Measurements from ENCODE around the gene NTPCR.
A peak's percentile ranks its signal among the peaks of the same experiment; 100 is the strongest.
"Not testable (repeated sequence)": the region's sequence is repeated elsewhere in the genome, so short reads cannot be mapped to it uniquely, and the experiment has no call there.

Gene NTPCR

GRCh38 chr1:232950197-232951176 is at the start of gene NTPCR:
Gene NTPCR (plus strand): TSS chr1:232950611. CDS start chr1:232950711, 100 bp downstream.
- peak; percentile 96 for DNase-seq

DNA sequence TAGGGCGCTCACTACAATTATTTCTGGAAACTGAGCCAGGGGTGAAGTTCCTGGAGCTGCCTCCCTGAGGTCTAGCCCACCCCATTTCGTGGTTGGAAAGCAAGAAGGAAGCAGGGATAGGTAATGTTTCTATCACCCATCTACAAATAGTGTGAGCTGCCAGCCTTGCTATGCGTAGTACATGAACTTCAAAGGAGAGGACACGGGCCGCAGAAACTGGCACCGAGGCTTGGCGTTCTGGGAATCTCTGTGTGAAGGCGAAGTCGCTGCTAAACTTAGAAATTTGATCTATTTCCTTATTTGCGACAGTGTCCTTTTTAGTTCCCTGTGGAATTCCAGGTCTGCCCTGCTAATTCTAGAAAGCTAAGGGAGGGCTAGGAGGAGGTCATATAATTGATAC is 49.6 kb upstream of the NTPCR start:
- no peak for DNase-seq

- peak; percentile 64 for DNase-seq
Measured at GRCh38 chr1:232901255-232901654, 49.2 kb upstream of the NTPCR start.

DNA sequence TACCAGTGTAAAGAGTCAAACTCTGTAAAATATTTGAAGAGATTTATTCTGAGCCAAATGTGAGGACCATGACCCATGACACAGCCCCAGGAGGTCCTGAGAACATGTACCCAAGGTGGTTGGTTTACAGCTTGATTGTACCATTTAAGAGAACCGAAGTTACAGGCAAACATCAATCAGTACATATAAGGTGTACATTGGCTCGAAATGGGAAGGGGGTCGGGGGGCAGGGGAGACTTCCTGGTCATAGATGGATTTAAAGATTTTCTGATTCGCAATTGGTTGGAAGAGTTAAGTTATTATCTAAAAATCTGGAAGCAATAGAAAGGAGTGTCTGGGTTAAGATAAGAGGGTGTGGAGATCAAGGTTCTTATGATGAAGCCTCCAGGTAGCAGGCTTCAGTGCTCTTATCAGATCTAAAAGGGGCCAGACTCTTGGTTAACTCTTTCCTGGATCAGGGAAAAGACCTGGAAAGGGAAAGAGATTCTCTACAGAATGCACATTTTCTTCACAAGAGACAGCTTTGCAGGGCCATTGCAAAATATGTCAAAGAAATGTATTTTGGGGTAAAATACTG is 47.5 kb upstream of the NTPCR start:
- no peak for DNase-seq

- DNase-seq: no peak
Measured at GRCh38 chr1:232904131-232904530, 46.3 kb upstream of the NTPCR start.

DNA sequence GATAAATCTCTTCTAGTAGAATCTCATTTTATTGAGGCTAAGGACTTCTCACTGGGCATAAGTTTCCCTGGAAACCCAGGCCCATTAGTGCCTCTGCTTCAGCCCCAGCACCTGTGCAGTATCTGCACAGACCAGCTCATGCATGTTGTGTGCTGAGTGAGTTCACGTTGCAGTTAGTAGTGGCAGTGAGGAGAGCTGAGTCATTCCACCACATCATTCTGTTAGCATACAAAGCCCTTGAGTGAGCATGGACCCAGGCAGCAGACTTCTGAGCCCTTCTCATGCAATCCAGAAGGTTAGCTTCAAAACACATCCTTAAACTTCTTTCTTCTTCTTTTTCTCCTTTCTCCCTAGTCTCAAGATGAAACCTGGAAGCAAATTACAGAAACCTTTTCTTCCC is 45.8 kb upstream of the NTPCR start:
- no peak for DNase-seq

- no peak for DNase-seq
Measured at GRCh38 chr1:232905331-232906034, 44.9 kb upstream of the NTPCR start.

DNA sequence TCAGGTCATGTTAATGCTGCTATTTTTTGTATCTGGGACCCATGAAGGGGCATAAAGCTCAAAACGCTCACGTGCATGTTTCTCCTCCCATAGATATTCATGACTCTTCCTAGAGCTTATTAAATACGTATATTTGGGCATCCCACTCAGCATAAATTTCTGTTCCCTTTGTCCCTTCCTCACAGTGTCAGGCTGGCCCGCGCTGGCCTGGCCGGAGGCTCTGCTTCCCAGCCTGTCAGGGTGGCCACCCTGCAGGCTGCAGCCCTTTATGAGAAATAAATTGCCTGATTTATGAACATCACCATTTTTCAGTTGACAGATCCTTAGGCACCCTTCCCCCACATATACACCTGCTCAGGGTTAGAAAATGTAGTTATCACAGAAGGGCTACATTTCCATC is 44.0 kb upstream of the NTPCR start:
- DNase-seq: no peak

- DNase-seq: no peak
Measured at GRCh38 chr1:232908831-232909230, 41.6 kb upstream of the NTPCR start.

DNA sequence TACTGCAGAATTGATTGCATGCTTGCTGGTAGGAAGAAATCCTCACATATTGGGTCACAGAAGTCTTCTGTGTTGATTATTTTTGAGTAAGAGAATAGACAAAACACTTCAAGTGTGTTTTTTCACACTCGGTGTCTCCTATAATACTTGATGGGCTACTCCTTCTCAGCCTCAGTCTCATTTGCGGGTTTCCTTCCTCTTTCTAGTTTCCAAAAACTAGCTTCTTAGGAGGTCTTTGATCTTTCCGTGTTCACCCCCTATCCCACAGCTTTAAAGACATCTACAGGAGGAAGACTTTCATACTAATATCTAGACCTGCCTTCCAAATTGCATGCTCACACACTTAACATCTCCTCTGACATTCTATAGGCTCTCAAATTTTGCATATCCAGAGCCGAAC is 40.7 kb upstream of the NTPCR start:
- DNase-seq: no peak

GRCh38 chr1:232911027-232911599 is 39.3 kb upstream of the NTPCR start:
- no peak for DNase-seq

DNA sequence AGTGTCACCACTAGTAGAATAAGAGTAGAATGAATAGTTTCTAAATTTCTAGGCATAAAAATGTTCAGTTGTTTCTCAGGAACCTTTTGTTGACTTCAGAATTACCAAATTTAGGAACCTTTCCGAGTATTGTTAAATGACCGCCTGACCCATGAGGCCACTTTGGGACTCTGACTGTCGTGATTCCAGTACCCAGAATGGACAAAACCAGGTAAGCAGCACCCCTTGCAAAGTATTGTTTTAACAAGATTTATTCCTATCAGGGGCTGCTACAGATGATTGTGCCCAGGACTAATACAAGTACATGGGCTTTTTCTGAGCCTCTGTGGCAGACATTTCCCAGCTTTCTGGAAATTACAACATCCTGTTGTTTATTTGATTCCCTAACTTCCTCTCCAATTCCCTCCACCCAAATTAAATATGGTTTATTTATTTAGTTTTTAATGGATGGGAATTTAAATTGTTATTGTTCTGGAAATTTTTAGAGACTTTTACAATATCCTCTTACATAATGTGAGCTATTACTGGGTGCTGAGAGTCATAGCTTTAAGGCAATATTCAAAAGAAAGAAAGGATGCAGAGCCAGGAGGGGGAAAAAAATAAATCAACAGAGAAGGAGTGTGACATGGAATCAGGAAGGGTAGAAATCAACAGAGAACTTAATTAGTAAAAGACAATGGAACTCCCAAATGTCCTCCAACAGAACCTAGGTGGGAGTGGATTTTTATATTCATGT is 37.4 kb upstream of the NTPCR start:
- no peak for DNase-seq

DNA sequence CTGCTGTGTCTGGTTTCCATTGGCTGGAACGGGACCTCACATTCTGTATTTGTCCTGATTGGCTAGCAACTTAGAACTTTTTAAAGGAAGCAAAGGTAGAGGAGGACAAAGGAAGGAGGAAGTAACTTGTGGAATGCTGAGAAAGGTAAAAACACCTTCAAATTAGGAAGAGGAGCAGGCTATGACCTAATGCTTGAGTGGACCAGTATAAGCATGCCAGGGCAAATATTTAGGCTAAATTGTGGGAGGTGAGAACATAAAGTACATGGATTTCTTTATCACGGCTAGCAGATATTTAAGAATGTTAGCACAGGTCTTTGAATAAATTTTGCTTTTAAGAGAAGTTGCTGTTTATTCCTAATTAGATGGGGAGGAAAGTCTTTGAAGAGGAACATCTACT is 36.1 kb upstream of the NTPCR start:
- not testable (repeated sequence) for DNase-seq

DNA sequence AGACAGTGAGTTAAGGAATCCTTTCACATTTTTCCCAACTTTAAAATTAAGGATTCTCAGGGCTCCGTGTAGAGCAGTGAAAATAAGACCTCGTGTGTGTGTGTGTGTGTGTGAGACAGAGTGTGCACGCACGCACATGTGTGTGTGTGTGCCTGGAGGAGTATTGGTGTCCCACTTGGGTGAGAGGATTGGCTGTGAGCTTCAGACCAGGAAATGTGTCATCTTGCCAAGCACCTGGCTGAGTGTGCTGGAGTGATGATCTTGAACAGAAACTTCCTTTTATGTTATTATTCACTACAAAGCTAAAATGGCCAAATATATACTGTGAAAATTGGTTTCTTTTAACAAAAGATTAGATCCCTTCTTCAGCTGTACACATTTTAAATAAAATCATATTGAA is 35.2 kb upstream of the NTPCR start:
- no peak for DNase-seq

DNA sequence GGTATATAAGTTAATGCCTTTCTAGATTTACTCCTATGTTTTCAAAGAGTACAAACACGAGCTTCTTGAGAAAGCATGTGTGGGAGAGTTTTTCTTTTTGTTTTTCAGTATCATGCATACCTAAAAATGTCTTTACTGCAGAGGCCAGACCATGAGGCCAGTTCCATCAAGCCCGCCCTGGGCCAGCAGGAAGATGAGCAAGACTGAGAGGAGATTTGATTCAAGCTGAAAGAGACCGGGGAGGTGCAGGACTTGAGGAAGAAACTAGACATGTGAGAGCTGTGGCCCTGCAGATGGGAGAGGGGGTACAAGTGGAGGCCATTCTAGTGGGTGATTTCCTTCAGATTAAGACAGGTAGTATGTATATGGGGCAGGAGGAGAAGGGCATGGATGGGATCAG is 33.4 kb upstream of the NTPCR start:
- no peak for DNase-seq

DNA sequence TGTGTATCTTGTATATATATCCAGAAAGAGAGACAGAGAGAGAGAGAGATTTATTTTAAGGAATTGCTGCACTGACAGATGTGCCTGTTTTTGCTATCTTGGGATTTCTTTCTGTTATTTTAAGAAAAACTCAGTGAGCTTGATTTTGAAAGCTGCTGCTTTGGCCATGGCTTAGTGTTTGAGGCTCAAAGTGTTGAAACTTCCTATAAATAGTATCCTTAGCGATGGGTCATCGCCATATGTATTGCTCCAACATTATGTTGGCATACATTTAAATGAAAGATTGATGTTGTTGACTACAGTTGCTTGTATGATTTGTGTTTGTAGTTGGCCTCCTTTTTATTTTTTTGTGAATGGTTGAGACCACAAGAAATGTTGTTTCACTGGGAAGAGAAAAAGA is 29.0 kb upstream of the NTPCR start:
- DNase-seq: no peak

DNA sequence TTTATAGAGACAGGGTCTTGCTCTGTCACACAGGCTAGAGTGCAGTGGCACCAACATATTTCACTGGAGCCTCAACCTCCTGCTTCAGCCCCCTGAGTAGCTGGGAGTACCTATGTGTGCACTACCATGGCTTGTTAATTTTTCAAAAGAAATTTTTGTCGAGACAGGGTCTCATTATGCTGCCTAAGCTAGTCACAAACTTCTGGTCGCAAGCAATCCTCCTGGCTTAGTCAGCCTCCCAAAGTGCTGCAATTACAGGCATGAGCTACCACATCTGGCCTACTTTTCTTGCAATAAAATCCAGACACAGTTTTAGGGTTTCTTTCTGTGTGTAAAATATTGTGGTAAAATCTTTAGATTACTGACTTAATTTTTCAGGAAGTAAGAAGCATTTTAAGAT is 27.9 kb upstream of the NTPCR start:
- DNase-seq: peak; percentile 84

- peak; percentile 87 for DNase-seq
Measured at GRCh38 chr1:232923739-232924386, 26.5 kb upstream of the NTPCR start.

- no peak for DNase-seq
Measured at GRCh38 chr1:232924874-232925273, 25.5 kb upstream of the NTPCR start.

- DNase-seq: no peak
Measured at GRCh38 chr1:232925421-232926220, 24.8 kb upstream of the NTPCR start.

DNA sequence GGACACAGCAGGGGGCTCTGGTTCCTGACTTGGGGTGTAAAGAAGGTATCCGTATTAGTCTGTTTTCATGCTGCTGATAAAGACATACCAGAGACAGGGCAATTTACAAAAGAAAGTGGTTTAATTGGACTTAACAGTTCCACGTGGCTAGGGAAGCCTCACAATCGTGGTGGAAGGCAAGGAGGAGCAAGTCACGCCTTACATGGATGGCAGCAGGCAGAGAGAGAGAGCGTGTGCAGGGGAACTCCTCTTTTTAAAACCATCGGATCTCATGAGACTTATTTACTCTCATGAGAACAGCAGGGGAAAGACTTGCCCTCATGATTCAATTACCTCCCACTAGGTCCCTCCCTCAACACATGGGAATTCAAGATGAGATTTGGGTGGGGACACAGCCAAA is 23.2 kb upstream of the NTPCR start:
- DNase-seq: not testable (repeated sequence)

Measured in islet precursor cell (in vitro differentiated cells).